22Rv1 (cell line): ENCODE data around the gene UTP4.
A peak's percentile ranks its signal among the peaks of the same experiment; 100 is the strongest.

Experiments
- H3K27ac ChIP-seq: fragments of 450-650 bp; 2 replicates; pipeline ENCODE4 v1.5.1; 2017
- ZFX ChIP-seq: fragments of 450-650 bp; IDR thresholded peaks from 2 replicates; pipeline ENCODE4 v1.6.1; 2017; ENCODE audit warnings: antibody characterized with exemption, borderline replicate concordance
- TF ChIP-seq, protein P1 (sequence below): fragments of 450-650 bp; IDR thresholded peaks from 2 replicates; pipeline ENCODE4 v1.5.1; 2017; ENCODE audit warnings: mild to moderate bottlenecking

Gene UTP4

DNA sequence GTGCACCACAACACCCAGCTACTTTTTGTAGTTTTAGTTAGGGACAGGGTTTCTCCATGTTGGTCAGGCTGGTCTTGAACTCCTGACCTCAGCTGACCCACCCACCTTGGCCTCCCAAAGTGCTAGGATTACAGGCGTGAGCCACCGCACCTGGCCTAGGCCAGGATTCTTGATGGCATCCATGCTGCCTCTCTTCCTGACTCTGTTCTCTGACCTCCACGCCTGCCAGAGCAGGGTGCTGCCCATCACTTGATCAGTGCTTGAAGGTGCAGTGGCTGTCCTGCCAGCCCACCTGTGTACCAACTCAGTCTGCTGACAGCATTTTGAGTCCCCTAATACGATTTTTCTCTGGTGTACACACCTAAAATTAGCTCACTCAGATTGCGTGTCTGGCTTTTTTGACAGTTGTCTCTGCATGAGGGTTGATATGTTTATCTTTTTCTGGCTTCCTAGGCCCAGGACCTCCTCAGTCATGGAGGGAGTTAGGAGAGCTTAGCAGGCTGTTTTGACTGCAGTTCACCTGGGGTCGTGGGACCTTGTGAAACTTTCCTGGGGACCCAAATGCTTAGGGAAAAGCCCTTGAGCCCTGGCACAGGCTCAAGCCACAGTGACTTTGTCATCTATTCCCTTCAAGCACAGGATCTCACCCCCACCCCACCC, 21.1 kb upstream of the UTP4 start:
- no peak overlapping the region for H3K27ac ChIP-seq
- TF ChIP-seq, protein P1, sequence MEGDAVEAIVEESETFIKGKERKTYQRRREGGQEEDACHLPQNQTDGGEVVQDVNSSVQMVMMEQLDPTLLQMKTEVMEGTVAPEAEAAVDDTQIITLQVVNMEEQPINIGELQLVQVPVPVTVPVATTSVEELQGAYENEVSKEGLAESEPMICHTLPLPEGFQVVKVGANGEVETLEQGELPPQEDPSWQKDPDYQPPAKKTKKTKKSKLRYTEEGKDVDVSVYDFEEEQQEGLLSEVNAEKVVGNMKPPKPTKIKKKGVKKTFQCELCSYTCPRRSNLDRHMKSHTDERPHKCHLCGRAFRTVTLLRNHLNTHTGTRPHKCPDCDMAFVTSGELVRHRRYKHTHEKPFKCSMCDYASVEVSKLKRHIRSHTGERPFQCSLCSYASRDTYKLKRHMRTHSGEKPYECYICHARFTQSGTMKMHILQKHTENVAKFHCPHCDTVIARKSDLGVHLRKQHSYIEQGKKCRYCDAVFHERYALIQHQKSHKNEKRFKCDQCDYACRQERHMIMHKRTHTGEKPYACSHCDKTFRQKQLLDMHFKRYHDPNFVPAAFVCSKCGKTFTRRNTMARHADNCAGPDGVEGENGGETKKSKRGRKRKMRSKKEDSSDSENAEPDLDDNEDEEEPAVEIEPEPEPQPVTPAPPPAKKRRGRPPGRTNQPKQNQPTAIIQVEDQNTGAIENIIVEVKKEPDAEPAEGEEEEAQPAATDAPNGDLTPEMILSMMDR: no peak
- TF ChIP-seq ZFX: no peak

- no peak for TF ChIP-seq ZFX
- TF ChIP-seq, protein P1: no peak
- H3K27ac ChIP-seq: no peak overlapping the region
Measured at GRCh38 chr16:69111876-69112230, 20.6 kb upstream of the UTP4 start.

DNA sequence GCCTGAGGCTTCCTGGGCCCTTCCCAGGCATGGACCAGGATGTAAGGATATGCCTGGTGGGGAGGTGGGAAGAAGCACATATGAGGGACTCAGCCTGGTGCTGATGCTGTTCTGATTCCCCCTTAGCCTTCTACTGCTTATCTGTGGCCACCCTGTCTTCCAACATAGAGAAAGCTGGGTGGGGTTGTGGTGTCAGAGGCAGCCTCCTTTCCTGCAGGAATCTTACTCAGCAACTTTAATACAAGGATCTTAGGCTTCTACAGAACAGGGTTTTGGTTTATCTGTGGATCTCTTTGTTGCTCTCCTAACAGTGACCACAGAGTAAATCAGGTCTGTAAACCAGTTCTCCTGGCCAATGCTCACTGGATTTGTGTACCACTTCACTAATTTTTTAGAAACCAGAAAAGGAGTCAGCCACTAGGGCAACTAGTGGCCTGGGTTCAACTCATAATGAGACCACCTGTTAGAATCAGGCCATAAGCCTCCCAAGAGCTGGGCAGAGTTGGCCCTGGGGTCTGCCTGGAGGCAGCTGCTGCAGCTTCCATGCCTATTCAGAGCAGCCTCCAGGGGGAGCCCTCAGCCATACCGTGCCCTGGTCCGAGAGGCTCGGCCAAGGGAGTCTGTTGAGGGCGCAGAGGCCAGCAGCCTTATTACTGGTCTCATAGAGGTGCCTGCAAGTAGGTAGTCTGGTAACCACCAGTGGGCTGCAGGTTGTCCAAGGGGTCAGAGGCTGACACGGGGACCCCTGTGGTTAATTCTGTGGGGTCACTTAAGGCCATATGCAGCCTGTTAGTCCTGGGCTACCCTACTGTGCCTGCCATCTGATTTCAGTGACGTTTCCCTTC, 19.9 kb upstream of the UTP4 start:
- TF ChIP-seq ZFX: no peak
- TF ChIP-seq, protein P1: peak; percentile 93
- no peak overlapping the region for H3K27ac ChIP-seq

DNA sequence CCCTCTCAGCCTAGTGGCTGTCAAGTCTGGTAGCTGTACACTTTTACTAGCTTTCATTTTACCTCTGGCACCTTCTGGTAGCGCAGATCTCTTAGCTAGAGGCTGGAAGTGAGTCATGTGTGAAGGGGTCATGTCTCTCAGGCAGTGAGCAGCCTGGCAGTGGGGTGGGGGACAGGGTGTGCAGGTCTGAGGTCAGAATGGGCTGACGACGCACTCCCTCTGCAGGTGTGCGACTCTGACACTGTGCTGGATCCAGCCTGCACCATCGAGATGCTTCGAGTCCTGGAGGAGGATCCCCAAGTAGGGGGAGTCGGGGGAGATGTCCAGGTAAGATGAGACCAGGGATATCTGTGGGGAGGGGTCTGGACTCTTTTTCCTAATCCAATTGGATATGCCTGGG, 19.2 kb upstream of the UTP4 start:
- H3K27ac ChIP-seq: no peak overlapping the region
- TF ChIP-seq, protein P1: no peak
- no peak for TF ChIP-seq ZFX

GRCh38 chr16:69114346-69114975, 18.0 kb upstream of the UTP4 start:
- no peak overlapping the region for H3K27ac ChIP-seq
- no peak for TF ChIP-seq ZFX

DNA sequence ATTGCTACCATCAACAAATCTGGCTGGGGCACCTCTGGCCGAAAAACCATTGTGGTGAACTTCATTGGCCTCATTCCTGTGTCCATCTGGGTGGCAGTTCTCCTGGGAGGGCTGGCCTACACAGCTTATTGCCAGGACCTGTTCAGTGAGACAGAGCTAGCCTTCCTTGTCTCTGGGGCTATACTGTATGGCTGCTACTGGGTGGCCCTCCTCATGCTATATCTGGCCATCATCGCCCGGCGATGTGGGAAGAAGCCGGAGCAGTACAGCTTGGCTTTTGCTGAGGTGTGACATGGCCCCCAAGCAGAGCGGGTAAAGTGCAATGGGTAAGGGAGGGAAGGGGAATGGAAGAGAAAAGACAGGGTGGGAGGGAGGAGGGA, 17.5 kb upstream of the UTP4 start:
- no peak overlapping the region for H3K27ac ChIP-seq
- TF ChIP-seq ZFX: no peak
- TF ChIP-seq, protein P1: no peak

DNA sequence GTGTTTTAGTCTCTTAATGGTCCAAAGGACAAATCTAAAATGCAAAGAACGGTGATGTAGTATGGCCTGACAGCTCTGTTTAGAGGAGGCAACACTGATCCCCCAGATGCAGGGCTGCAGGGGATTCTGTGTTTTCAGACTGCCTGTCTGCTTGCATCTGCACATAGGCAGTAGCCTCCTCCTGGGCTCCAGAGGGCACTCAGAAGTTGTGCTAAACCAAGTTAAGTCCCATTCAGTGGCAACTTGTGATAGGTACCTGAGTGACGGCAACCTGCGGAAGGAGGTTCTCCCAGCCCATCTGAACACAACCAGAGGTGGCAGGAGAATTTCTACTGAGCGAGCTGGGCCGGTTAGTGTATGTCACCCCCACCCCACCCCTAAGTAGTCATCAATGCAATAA, 17.1 kb upstream of the UTP4 start:
- no peak for TF ChIP-seq ZFX
- TF ChIP-seq, protein P1: no peak
- no peak overlapping the region for H3K27ac ChIP-seq
